WTC11 (cell line): ENCODE measurements around the gene PGLYRP2.

ENCODE experiments used
- CREB1 ChIP-seq: sonication (generic); formaldehyde crosslinking; IDR thresholded peaks from 2 replicates; pipeline ENCODE4 v1.8.0; 2023; ENCODE audit warnings: mild to moderate bottlenecking, missing genetic modification reagents
- CTCF ChIP-seq: fragments of 200-600 bp; IDR thresholded peaks from 2 replicates; pipeline ENCODE4 v1.8.0; 2022; ENCODE audit warnings: antibody characterized with exemption
- EMX1 ChIP-seq: fragments of 250-450 bp; sonication (Bioruptor Pico); IDR thresholded peaks from 2 replicates; pipeline ENCODE4 v1.8.0; 2021; ENCODE audit warnings: mild to moderate bottlenecking
- HMGXB4 ChIP-seq: sonication (generic); formaldehyde crosslinking; IDR thresholded peaks from 2 replicates; pipeline ENCODE4 v1.8.1; 2023; ENCODE audit warnings: mild to moderate bottlenecking, moderate library complexity, missing genetic modification reagents
- IRF2 ChIP-seq: sonication (generic); formaldehyde crosslinking; IDR thresholded peaks from 2 replicates; pipeline ENCODE4 v1.8.0; 2022; ENCODE audit warnings: low read depth, missing genetic modification reagents, borderline replicate concordance
- JUN ChIP-seq: sonication (generic); formaldehyde crosslinking; IDR thresholded peaks from 2 replicates; pipeline ENCODE4 v1.8.0; 2023; ENCODE audit warnings: mild to moderate bottlenecking, missing genetic modification reagents
- MAX ChIP-seq: sonication (generic); formaldehyde crosslinking; IDR thresholded peaks from 2 replicates; pipeline ENCODE4 v1.8.0; 2022; ENCODE audit warnings: mild to moderate bottlenecking, missing genetic modification reagents
- NR1H2 ChIP-seq: sonication (generic); formaldehyde crosslinking; IDR thresholded peaks from 2 replicates; pipeline ENCODE4 v1.9.0; 2021; ENCODE audit warnings: mild to moderate bottlenecking, moderate library complexity, missing genetic modification reagents
- RELA ChIP-seq: sonication (generic); formaldehyde crosslinking; IDR thresholded peaks from 2 replicates; pipeline ENCODE4 v1.8.1; 2022; ENCODE audit warnings: missing genetic modification reagents, mild to moderate bottlenecking, borderline replicate concordance
- SP1 ChIP-seq: sonication (generic); formaldehyde crosslinking; conservative IDR thresholded peaks from 2 replicates; pipeline ENCODE4 v1.8.1; 2022; ENCODE audit warnings: missing genetic modification reagents
- ZNF232 ChIP-seq: sonication (generic); formaldehyde crosslinking; IDR thresholded peaks from 2 replicates; pipeline ENCODE4 v1.8.0; 2022; ENCODE audit warnings: mild to moderate bottlenecking, missing genetic modification reagents
- ZNF281 ChIP-seq: sonication (generic); formaldehyde crosslinking; IDR thresholded peaks from 2 replicates; pipeline ENCODE4 v1.8.0; 2023; ENCODE audit warnings: mild to moderate bottlenecking, missing genetic modification reagents
- ZNF416 ChIP-seq: fragments of 250-450 bp; sonication (Bioruptor Pico); IDR thresholded peaks from 2 replicates; pipeline ENCODE4 v1.9.0; 2021; ENCODE audit warnings: mild to moderate bottlenecking, inconsistent platforms

- TF ChIP-seq CTCF (no peak), HMGXB4 (CRISPR knock-in tag) (no peak), SP1 (no peak), JUN (CRISPR knock-in tag) (no peak), EMX1 (CRISPR knock-in tag) (no peak), CREB1 (CRISPR knock-in tag) (no peak), ZNF416 (CRISPR knock-in tag) (no peak), NR1H2 (CRISPR knock-in tag) (no peak), ZNF232 (no peak), RELA (no peak), ZNF281 (CRISPR knock-in tag) (no peak), MAX (CRISPR knock-in tag) (no peak), IRF2 (CRISPR knock-in tag) (no peak)
Measured at GRCh38 chr19:15429825-15430467, 49.4 kb downstream of the PGLYRP2 start.
